ENCODE measurements around the gene INHBC.

INHBC gene

GRCh38 chr12:57428965-57429364, 5.6 kb upstream of the INHBC start:
- ChIA-PET POLR2A (no interaction called here), CTCF (interaction anchor here (0.6 to 2.7 kb wide), 6 partner anchors 8 to 120 kb away, joined by 3 to 14 read pairs (median 4); no protein-coding TSS in a partner anchor)
- TF ChIP-seq CTCF (IDR thresholded peaks at IDR 0.05; ENCODE audit: insufficient read depth, low read length, missing control alignments) = no peak
- H3K4me3 ChIP-seq (ENCODE audit: low read depth, low read length) = no peak overlapping the region
- DNase-seq (ENCODE audit: low read depth, low spot score) = no peak

DNA sequence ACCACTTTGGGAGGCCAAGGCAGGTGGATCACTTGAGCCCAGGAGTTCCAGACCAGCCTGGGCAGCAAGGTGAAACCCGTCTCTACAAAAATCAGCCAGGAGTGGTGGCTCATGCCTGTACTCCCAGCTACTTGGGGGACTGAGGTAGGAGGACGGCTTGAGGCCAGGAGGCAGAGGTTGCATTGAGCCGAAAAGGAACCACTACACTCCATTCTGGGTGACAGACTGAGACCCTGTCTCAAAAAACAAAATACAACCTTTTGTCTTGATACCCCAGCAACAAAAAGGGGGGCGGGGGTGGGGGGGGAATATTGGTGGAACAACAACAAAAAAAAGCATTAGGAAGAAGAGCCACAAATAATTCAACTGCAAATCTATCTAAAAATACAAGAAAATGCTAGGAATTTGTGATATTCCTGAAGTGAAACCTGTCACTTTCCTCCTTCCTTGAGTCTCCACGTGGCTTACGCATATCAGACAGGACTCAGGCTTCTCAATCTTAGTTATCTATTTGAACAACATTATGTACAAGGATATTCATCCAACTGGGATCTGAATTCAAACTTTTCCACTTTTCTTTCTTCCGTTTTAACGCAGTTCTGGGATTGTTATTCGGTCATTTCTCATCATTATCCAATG, 5.0 kb upstream of the INHBC start:
- DNase-seq (ENCODE audit: low read depth, low spot score) = no peak
- peak overlapping the region; percentile 65 for H3K4me3 ChIP-seq (ENCODE audit: low read depth, low read length)
- TF ChIP-seq CTCF (IDR thresholded peaks at IDR 0.05; ENCODE audit: insufficient read depth, low read length, missing control alignments) = no peak
- ChIA-PET POLR2A (interaction anchor here (0.7 to 1.1 kb wide), 2 partner anchors 23 to 1716 kb away, joined by 3 to 5 read pairs; no protein-coding TSS in a partner anchor), CTCF (interaction anchor here (0.6 to 2.7 kb wide), 13 partner anchors 9 to 152 kb away, joined by 3 to 14 read pairs (median 4); partner anchors contain the start of gene INHBE)

- no peak for TF ChIP-seq CTCF (IDR thresholded peaks at IDR 0.05; ENCODE audit: insufficient read depth, low read length, missing control alignments)
- ChIA-PET CTCF (interaction anchor here (0.7 to 1.5 kb wide), 11 partner anchors 9 to 153 kb away, joined by 3 to 5 read pairs (median 4); partner anchors contain the start of gene INHBE), POLR2A (interaction anchor here (0.7 to 1.1 kb wide), 2 partner anchors 22 to 1717 kb away, joined by 3 to 5 read pairs; no protein-coding TSS in a partner anchor)
- no peak for DNase-seq (ENCODE audit: low read depth, low spot score)
- H3K4me3 ChIP-seq (ENCODE audit: low read depth, low read length) = peak overlapping the region; percentile 65
Observed at GRCh38 chr12:57430112-57430930, 4.3 kb upstream of the INHBC start.

GRCh38 chr12:57430931-57431566, 3.5 kb upstream of the INHBC start, which contains the start of gene R3HDM2:
TSS of gene R3HDM2 (minus strand) at chr12:57431043. CDS start at chr12:57310428, 120,615 bp downstream.
- CTCF ChIA-PET = interaction anchor here (1.0 to 2.5 kb wide), 3 partner anchors 22 to 154 kb away, joined by 3 to 17 read pairs (median 3); no protein-coding TSS in a partner anchor
- peak; percentile 57 for DNase-seq (ENCODE audit: low read depth, low spot score)
- POLR2A ChIA-PET = no interaction called here
- H3K4me3 ChIP-seq (ENCODE audit: low read depth, low read length) = peak within 1 kb of the TSS; percentile 65
- peak; percentile 22 for TF ChIP-seq CTCF (IDR thresholded peaks at IDR 0.05; ENCODE audit: insufficient read depth, low read length, missing control alignments)

DNA sequence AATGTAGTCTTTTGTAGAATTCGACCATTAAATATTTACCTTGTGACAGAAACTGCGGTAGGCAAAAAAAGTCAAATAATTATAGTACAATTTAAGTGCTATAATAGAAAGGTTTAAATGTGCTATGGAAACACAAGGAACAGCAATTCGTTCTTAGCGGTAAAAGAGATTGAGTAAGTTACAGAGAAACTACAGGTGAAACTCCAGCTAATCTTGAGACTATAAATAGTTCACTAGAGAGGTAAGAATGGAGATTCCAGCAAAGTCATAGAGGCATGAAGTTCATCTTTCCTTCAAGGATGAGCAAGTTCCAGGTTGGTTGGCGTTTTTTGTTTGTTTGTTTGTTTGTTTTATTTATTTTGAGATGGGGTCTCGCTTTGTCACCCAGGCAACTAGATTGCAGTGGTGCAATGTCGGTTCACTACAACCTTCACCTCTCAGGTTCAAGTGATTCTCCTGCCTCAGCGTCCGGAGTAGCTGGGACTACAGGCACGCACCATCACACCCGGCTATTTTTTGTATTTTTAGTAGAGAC, 2.9 kb upstream of the INHBC start:
- ChIA-PET POLR2A (no interaction called here), CTCF (interaction anchor here (1.1 to 2.5 kb wide), 2 partner anchors 21 to 122 kb away, joined by 3 to 17 read pairs; no protein-coding TSS in a partner anchor)
- no peak overlapping the region for H3K4me3 ChIP-seq (ENCODE audit: low read depth, low read length)
- DNase-seq (ENCODE audit: low read depth, low spot score) = no peak
- TF ChIP-seq CTCF (IDR thresholded peaks at IDR 0.05; ENCODE audit: insufficient read depth, low read length, missing control alignments) = no peak
